HEK293T (cell line): Measurements from ENCODE around the gene GABBR2.

ENCODE experiments used
- ARNT ChIP-seq: fragments of 450-650 bp; IDR thresholded peaks from 2 replicates; pipeline ENCODE4 v1.6.1; 2017; ENCODE audit warnings: mild to moderate bottlenecking
- BHLHE40 ChIP-seq: fragments of 450-650 bp; IDR thresholded peaks from 2 replicates; pipeline ENCODE4 v1.6.1; 2016; ENCODE audit warnings: mild to moderate bottlenecking, moderate library complexity, borderline replicate concordance
- ELF4 ChIP-seq: fragments of 450-650 bp; IDR thresholded peaks from 2 replicates; pipeline ENCODE4 v1.6.1; 2017; ENCODE audit warnings: antibody characterized with exemption
- FOXA1 ChIP-seq: fragments of 450-650 bp; IDR thresholded peaks from 2 replicates; pipeline ENCODE4 v1.6.1; 2016; ENCODE audit warnings: mild to moderate bottlenecking
- FOXK2 ChIP-seq: fragments of 450-650 bp; IDR thresholded peaks from 2 replicates; pipeline ENCODE4 v1.6.1; 2016; ENCODE audit warnings: mild to moderate bottlenecking
- FOXM1 ChIP-seq: fragments of 450-650 bp; IDR thresholded peaks from 2 replicates; pipeline ENCODE4 v1.6.1; 2017; ENCODE audit warnings: mild to moderate bottlenecking, borderline replicate concordance
- HDGF ChIP-seq: fragments of 450-650 bp; IDR thresholded peaks from 2 replicates; pipeline ENCODE4 v1.6.1; 2017; ENCODE audit warnings: antibody characterized with exemption, borderline replicate concordance
- L3MBTL2 ChIP-seq: fragments of 450-650 bp; conservative IDR thresholded peaks from 2 replicates; pipeline ENCODE4 v1.6.1; 2016; ENCODE audit warnings: mild to moderate bottlenecking
- LEF1 ChIP-seq: fragments of 450-650 bp; IDR thresholded peaks from 2 replicates; pipeline ENCODE4 v1.6.1; 2017; ENCODE audit warnings: mild to moderate bottlenecking, borderline replicate concordance
- NFRKB ChIP-seq: fragments of 450-650 bp; IDR thresholded peaks from 2 replicates; pipeline ENCODE4 v1.6.1; 2016; ENCODE audit warnings: mild to moderate bottlenecking, moderate library complexity
- SP1 ChIP-seq: fragments of 450-650 bp; IDR thresholded peaks from 2 replicates; pipeline ENCODE4 v1.6.1; 2017
- TARDBP ChIP-seq: fragments of 450-650 bp; IDR thresholded peaks from 2 replicates; pipeline ENCODE4 v1.6.1; 2016
- ZNF384 ChIP-seq: fragments of 450-650 bp; IDR thresholded peaks from 2 replicates; pipeline ENCODE4 v1.6.1; 2016

GRCh38 chr9:98359569-98359968 lies 349.2 kb downstream of the GABBR2 start:
- no peak for TF ChIP-seq BHLHE40
- no peak for TF ChIP-seq ZNF384
- no peak for TF ChIP-seq NFRKB
- no peak for TF ChIP-seq FOXK2
- no peak for TF ChIP-seq L3MBTL2
- no peak for TF ChIP-seq FOXA1
- no peak for TF ChIP-seq TARDBP
- no peak for TF ChIP-seq ELF4
- TF ChIP-seq HDGF: no peak
- TF ChIP-seq SP1: no peak
- TF ChIP-seq ARNT: no peak
- no peak for TF ChIP-seq FOXM1
- TF ChIP-seq LEF1: no peak
